GM21723 (cell line): ENCODE results near the gene TLCD3A.
A peak's percentile ranks its signal among the peaks of the same experiment; 100 is the strongest.

ENCODE experiments used
- ATAC-seq: cut with Tn5 transposase; IDR thresholded peaks from one replicate; pipeline ENCODE4 v1.9.1; 2021; ENCODE audit warnings: mild to moderate bottlenecking, moderate library complexity; ENCODE audit not compliant: unreplicated experiment

The TLCD3A gene

GRCh38 chr17:705863-706262 lies 26.5 kb upstream of the TLCD3A start:
- ATAC-seq: no peak

- no peak for ATAC-seq
Observed at GRCh38 chr17:708132-708531, 24.3 kb upstream of the TLCD3A start.

- ATAC-seq: no peak
Observed at GRCh38 chr17:718075-718474, 14.3 kb upstream of the TLCD3A start.

- ATAC-seq: no peak
Observed at GRCh38 chr17:720706-721539, 11.5 kb upstream of the TLCD3A start.

DNA sequence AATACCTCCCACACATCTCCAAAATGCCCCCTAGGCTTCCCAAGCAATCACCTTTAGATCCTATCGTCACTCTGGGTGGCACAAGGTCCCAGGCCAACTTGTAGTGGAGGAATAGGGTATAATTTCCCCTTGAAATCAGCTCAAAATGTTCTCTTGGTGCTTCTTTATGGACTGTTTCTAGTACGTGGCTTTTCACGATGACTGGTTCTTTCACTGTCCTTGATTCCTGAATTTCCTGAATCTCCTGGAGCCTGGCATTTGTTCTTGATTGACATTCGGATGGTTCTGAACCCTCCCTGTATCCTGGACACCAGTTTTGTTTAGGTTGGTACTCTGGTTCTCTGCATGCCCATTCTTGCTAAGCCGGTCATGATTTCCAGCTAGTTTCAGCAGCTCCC lies 10.9 kb upstream of the TLCD3A start:
- no peak for ATAC-seq

DNA sequence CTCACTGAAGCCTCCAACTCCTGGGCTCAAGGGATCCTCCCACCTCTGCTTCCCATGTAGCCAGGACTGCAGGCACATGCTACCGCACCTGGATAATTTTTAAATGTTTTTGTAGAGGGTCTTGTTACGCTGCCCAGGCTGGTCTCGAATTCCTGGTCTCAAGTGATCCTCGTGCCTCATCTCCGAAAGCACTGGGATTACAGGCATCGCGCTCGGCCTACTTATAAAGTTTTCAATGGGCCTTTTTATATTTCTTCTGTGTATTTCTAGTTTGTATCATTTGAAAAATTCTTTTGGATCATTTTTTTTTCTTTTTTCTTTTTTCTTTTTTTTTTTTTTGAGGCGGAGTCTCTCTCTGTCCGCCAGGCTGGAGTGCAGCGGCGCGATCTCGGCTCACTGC lies 7.3 kb upstream of the TLCD3A start:
- ATAC-seq: no peak

DNA sequence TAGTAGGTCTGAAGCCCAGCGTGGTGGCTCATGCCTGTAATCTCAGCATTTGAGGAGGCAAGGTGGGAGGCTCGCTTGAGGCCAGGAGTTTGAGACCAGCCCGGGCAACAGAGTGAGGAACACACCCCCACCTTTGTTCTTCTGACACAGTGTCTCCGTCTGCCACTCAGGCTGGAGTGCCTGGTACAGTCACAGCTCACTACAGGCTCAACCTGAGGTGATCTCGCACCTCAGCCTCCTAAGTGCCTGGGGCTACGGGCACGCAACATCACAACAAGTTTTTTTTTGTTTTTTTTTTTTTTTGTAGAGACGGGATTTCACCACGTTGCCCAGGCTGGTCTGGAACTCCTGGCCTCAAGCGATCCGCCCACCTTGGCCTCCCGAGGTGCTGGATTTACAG lies 6.7 kb upstream of the TLCD3A start:
- no peak for ATAC-seq

DNA sequence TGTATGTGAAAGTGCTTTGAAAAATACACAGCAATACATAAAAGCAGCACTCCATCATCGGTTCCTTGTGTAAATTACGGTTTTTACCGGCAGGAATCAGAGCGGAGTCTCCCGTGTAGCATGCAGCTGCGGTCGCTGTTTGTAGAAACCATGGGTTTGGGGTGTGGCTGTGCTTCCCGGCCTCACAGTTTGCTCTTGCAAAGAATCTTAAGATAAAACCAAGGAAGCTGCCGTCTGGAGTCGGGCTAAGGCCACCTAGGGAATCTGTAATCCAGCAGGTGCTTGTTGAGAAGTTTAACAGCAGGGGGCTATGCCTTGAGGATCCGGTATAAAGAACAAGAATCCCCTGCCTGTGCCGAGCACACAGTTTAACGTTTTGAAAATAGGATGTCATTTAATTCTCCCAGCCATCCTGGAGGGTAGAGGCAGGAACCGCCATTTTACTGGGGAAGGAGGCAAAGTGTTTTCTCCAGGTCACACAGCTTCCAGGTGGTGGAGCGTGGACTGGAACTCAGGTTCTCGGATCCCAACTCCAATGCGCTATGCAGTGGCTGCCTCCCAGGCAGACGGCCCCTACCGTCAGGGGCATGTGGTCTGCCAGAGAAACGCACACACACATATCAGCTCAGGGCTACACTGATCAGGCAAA lies 6.0 kb upstream of the TLCD3A start:
- no peak for ATAC-seq

DNA sequence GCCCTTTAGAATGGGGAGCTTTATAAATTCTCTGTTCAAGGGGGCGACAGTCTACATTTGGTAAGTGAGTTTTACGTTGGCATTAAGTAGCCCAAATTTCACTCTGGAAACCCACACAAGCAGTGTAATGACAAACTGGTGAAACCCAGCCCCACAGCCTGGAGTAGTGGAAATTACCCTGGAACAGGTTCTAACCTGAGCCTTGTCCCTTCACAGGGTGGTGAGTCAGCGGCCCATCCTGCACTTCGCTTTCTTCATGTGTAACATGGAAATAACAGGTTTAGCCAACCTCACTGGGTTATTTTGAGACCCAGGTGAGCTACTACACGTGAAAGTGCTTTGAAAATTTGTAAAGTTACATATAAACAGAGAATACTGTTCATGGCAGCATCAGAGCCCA lies 3.5 kb upstream of the TLCD3A start:
- ATAC-seq: no peak

DNA sequence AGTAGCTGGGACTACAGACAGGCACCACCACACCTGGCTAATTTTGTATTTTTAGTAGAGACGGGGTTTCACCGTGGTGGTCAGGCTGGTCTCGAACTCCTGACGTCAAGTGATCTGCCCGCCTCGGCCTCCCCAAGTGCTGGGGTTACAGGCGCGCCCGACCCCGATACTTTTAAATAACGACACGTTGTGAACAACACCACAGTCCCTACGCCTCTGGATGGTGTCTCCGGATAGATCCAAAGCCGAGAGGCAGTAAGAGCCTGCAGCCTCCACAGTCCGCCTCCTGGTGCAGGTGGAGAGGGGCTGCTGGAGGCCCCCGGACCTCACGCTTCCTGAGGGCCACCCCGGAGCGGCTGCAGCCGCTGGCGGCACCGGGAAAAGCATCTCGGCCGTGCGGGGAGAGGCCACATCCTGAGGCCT lies 741 bp upstream of the TLCD3A start:
- ATAC-seq: no peak

DNA sequence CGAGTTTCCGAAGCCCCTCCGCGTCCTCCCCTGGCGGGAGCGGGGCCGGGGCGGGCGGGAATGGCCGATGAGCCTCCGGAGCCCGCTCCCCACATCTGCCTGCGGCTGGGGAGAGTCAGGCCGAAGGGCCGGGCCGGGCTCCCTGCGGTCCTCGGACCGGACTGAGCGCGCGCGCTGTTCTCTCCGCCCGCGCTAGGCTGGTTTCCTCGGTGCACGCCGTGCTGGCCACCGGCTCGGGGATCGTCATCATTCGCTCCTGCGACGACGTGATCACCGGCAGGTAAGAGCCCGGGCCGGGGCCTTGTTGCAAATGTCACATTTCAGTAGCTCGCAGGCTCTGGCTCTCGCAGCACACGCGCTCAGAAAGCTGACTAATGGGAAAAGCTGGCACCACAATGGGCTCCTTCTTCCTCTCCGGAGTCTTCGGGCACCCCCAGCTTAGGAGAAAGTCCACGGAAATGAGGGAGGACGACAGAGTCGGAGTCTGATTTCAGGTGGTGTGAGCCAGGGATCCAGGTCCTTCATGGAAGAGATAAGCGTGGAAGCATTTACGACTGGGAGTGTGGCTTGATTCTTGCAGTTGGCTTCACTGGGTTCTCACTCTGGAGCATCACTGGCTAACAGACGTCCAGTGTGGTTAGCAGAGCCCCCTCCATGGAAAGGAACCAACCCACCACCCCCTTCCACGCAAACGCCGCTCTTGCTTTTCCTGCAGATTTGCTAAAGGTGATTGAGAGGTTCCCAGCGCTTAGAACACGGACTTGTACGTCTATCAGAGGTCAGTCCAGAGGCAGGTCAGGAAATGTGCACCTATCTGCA lies 715 bp downstream of the TLCD3A start:
- peak; percentile 39 for ATAC-seq

DNA sequence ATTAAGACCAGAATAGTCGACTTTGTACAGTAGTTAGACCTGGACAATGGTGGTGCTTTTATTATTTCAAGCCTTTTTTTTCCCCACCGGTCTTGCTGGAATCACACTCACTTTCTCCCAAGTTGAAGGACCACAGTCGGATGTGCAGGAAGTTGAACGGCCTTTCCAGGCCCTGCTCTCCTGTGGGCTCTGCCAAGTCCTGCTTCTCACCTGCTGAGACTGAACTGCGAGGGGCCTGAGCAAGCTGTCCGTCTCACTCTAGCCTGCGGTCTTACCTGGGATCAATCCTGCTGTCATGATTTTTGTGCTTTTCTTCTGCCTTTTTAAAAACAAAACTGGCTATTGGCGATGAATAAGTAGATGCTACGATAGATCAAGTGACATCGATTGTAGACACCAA lies 1.3 kb downstream of the TLCD3A start:
- ATAC-seq: no peak

DNA sequence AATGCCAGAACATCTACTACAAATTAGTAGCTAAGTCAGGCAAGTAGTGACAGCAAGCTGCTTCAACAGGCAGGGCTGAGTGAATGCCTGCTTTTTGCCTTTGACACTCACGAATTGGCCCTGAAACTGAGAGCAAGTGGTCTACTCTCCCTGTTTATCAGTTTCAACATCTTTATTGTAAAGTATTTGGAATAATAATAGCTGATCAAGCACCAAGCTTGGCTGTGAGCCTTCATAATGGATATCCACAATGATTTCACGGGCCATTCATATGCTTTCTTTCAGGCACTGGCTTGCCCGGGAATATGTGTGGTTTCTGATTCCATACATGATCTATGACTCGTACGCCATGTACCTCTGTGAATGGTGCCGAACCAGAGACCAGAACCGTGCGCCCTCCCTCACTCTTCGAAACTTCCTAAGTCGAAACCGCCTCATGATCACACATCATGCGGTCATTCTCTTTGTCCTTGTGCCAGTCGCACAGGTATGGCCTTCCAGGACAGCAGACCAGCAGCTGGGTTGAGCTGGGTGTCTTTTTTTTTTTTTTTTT lies 5.2 kb downstream of the TLCD3A start:
- no peak for ATAC-seq

DNA sequence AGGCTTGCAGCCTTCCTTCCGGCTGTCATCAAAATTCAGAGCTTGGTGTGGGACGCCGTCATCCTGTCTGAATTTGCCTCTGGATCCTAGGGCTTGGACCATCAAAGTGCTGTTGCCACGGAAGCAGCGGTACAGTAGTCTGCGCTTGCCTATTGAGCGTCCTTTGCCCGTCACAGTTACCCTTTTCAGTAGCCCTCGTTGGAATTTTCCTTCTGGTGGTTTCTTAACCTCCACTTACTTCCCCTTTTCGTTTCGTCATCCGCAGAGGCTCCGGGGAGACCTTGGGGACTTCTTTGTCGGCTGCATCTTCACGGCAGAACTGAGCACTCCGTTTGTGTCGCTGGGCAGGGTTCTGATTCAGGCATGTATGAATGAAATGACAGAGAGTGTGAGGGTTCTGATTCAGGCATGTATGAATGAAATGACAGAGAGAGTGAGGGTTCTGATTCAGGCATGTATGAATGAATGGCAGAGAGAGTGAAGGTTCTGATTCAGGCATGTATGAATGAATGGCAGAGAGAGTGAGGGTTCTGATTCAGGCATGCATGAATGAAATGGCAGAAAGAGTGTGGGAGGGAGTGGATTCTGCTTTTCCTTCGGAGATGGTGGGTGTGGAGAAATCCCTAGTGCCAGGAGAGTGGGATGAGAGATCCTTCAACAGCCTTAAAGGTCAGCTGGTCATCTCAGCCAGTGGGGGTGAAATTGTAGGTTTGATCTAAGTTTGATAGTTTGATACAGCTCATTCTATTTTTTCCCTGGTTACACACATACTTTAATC lies 8.0 kb downstream of the TLCD3A start:
- peak; percentile 79 for ATAC-seq

GRCh38 chr17:742147-742793 lies 9.9 kb downstream of the TLCD3A start:
- no peak for ATAC-seq

DNA sequence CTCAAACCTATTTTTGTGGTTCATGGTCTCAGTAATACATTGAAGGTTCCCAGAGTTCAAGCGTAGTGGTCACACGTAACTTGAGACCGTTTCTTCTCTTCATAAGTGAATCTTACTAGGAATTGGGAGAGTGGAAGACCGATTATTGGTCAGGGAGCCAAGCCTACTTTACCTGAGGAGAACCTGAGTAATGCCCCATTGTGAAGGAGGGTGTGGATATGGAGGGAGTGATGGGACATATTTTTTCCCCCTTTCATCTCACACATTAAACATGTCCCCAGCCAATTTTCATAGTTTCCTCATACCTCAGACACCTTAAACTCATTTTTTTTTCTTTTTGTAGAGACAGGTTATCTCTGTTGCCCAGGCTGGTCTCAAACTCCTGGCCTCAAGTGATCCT lies 10.7 kb downstream of the TLCD3A start:
- no peak for ATAC-seq

DNA sequence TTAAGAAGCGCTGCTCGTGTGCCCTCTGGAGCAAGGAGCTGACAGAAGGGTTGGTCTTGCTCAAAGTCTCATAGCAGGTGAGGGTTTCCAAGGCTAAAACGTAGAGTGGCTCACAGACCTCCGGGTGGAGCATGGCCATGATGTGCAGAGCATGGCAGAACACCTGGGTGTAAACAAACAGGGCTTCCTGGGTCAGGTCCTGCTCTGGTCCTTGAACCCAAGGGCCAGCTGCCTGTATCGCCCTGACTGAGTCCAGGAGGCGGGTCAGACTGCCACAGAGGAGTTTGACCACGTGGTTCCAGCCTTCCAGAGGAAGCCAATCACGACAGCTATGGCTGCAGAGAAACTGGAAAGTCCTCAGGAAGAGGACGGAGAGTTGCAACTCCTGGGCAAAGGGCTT lies 12.5 kb downstream of the TLCD3A start:
- ATAC-seq: no peak

DNA sequence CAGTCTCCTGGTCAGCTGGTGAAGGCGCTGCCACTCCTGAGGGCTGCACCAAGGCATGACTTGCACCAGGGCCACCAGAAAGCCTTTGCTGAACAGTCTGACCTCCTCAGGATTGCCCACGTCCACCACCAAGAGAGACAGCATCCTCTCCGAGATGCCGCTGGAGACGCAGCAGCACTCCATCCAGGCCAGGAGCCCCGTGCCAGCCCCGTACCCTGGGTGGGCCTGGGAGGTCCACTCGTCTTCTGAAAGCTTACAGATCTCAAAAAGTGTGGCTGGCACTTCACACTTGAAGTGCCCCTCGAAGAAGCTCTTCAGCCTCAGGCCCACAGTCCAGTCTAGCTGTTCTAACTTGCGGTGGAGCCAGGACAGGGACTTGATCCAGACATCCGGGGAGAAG lies 13.0 kb downstream of the TLCD3A start:
- no peak for ATAC-seq

DNA sequence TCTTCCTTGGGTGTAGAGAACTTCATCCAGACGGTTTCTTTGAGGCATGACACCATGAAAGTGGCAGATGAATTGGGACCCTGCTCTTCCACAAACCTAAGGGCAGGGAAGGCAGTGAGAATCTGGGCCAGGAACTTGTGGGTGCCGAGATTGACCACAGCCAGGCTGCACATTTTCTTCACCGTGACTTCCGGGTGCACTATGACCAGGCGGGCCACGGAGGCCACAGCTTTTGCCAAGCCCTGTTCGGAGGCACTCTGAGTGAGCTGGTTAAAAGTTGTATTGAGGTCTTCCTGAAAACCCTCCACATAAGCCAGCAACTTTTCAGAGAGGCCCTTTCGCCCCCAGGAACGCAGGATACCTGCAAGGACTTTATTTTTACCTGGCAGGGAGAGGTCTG lies 13.8 kb downstream of the TLCD3A start:
- ATAC-seq: no peak
